Ovary (tissue), 9 donors: Measurements from ENCODE around the gene TTC39B. TPM values are rescaled to one million over a fixed set of nuclear protein-coding genes. Genes with fewer than 3 reads are reported as not detected.

Source experiments
- DNase-seq, 5 donors: peaks; one replicate each; pipeline ENCODE4 v3.0.0-alpha.2; 2019 to 2020
- H3K27ac ChIP-seq, 2 donors: fragments of 200-600 bp; one replicate each; pipeline versions ENCODE4 v1.5.1 to v1.8.0; 2019 to 2022
- H3K27me3 ChIP-seq: fragments of 200-600 bp; one replicate; pipeline ENCODE4 v1.8.0; 2022
- H3K36me3 ChIP-seq: fragments of 200-600 bp; sonication (generic); one replicate; pipeline ENCODE4 v1.5.1; 2019
- H3K4me1 ChIP-seq: one replicate; pipeline ENCODE4 v1.8.1; 2013; ENCODE audit warnings: mild to moderate bottlenecking, moderate library complexity; ENCODE audit not compliant: insufficient read depth
- H3K4me3 ChIP-seq: fragments of 200-600 bp; sonication (generic); one replicate; pipeline ENCODE4 v1.5.1; 2017
- H3K9me3 ChIP-seq, 2 donors: fragments of 200-600 bp in 1 of 2; sonication (generic) in 1 of 2; one replicate each; pipeline versions ENCODE4 v1.5.1 to v1.8.1; 2013 to 2019; ENCODE audit warnings: mild to moderate bottlenecking in 1 of 2, moderate library complexity in 1 of 2
- EP300 ChIP-seq: sonication (generic); formaldehyde crosslinking; IDR thresholded peaks from one replicate; pipeline ENCODE4 v1.6.1; 2017; ENCODE audit warnings: antibody characterized with exemption
- POLR2A ChIP-seq: fragments of 450-650 bp; IDR thresholded peaks from one replicate; pipeline ENCODE4 v1.6.1; 2017; ENCODE audit warnings: antibody characterized with exemption, mild to moderate bottlenecking, moderate library complexity
- WGBS, 3 donors: extraction: QIAGEN DNeasy Blood & Tissue Kit in 1 of 3; methylation state at CpG; one replicate each; pipeline versions ENCODE4 v1.1.5 to v1.1.7; 2013 to 2017; 5-methylcytosine and 5-hydroxymethylcytosine counted together
- intact Hi-C, 4 donors: fragments of 100-400 bp; cut with DNase I; formaldehyde crosslinking; loops; one replicate each; pipeline versions ENCODE4 v1.11.0 to v1.15.1; 2022 to 2023
- polyA plus RNA-seq, 2 donors: library from polyadenylated mRNA; stranded (reverse); fragments of 200-250 nt in 1 of 2; fragments of 350-450 nt in 1 of 2; fragmentation: Illumina TruSeq in 1 of 2; extraction: RNeasy Lipid Tissue Mini Kit (QIAGEN cat#74804) in 1 of 2; gene quantifications; one replicate each; pipeline ENCODE4 v1.2.3, GENCODE V29; 2013 to 2014
- total RNA-seq, 7 donors: library from RNA; depleted of rRNA in 2 of 7; stranded (reverse); fragments of >200 nt in 2 of 7; fragmentation: NEBNext Ultra II Directional in 3 of 7; extraction: Animal tissue kit (Norgen Biotek cat#: 25700) in 3 of 7; gene quantifications; one replicate each; pipeline versions ENCODE4 v1.1.0 to v1.2.4, GENCODE V29; 2016 to 2023
- TF ChIP-seq, protein P1 (sequence below), 3 donors: fragments of 450-650 bp in 2 of 3; fragments of 200-600 bp in 1 of 3; IDR thresholded peaks; one replicate each; pipeline versions ENCODE4 v1.5.1 to v1.8.0; 2016 to 2022; ENCODE audit warnings: antibody characterized with exemption in 3 of 3, mild to moderate bottlenecking in 1 of 3
- donor health status: DM: no; HTN: no; CAD: no; lungs with moderate emphysema.
- donor health status: DM: no; HTN: no; CAD: no.
- donor health status: Bipolar disorder and iron deficiency.
- donor health status: DM: yes; HTN: yes; CAD: no.
- donor health status: DM: no; HTN: no; CAD: no.
- donor health status: DM: yes; HTN: yes; CAD: no.

TTC39B gene
- total and polyA plus RNA-seq, 9 donors, result 2.9 to 26.0 (median 11.0) TPM

- Histone ChIP-seq H3K9me3 (no peaks in the 10 kb centered on the region), H3K27me3 (no peaks in the 10 kb centered on the region), H3K4me3 (no peak overlapping the region), H3K4me1 (no peaks in the 10 kb centered on the region), H3K36me3 (no peaks in the 10 kb centered on the region), H3K27ac (no peak overlapping the region)
- intact Hi-C loops, result no loop called here
- DNase-seq, result no peak
- TF ChIP-seq, protein P1, sequence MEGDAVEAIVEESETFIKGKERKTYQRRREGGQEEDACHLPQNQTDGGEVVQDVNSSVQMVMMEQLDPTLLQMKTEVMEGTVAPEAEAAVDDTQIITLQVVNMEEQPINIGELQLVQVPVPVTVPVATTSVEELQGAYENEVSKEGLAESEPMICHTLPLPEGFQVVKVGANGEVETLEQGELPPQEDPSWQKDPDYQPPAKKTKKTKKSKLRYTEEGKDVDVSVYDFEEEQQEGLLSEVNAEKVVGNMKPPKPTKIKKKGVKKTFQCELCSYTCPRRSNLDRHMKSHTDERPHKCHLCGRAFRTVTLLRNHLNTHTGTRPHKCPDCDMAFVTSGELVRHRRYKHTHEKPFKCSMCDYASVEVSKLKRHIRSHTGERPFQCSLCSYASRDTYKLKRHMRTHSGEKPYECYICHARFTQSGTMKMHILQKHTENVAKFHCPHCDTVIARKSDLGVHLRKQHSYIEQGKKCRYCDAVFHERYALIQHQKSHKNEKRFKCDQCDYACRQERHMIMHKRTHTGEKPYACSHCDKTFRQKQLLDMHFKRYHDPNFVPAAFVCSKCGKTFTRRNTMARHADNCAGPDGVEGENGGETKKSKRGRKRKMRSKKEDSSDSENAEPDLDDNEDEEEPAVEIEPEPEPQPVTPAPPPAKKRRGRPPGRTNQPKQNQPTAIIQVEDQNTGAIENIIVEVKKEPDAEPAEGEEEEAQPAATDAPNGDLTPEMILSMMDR (IDR thresholded peaks at IDR 0.05), result no peak
- TF ChIP-seq EP300, result no peak
- no peak for TF ChIP-seq POLR2A
- 78 to 84% (median 83%) methylated on average over 2 of the region's 2 CpGs for WGBS, 3 donors
Observed at GRCh38 chr9:15138357-15138686, 168.7 kb downstream of the TTC39B start.

DNA sequence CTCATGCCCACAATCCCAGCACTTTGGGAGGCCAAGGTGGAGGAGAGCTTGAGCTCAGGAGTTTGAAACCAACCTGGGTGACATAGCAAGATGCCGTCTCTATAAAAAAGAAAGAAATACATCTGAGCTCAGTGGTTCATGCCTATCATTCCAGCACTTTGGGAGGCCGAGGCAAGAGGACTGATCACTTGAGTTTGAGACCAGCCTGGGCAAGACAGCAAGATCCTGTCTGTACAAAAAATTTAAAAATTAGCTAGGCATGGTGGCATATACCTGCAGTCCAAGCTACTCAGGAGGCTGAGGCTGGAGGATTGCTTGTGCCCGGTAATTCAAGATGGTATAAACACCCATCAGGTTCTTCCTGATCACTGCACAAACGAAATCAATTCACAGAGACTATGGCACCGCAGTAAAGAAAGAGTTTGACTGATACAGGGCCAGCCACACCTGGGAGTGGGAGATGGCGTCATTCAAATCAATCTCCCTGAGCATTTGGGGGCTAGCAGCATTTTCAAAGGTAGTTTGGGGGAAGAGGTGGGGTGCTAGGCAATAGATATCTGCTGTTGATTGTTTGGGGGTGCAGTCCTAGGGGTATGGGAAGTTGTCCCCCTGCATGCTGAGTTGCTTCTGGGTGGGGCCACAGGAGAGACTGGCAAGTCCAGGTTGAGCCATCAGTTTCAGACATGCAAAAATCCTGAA, 169.2 kb downstream of the TTC39B start:
- intact Hi-C loops, result no loop called here
- Histone ChIP-seq H3K4me3 (no peak overlapping the region), H3K9me3 (no peaks in the 10 kb centered on the region), H3K36me3 (no peaks in the 10 kb centered on the region), H3K27ac (no peak overlapping the region), H3K4me1 (no peaks in the 10 kb centered on the region), H3K27me3 (no peaks in the 10 kb centered on the region)
- DNase-seq, result no peak
- TF ChIP-seq, protein P1 (IDR thresholded peaks at IDR 0.05), result no peak
- TF ChIP-seq POLR2A (no peak), EP300 (no peak)
- WGBS, 3 donors, result 88 to 96% (median 94%) methylated on average over 6 of the region's 6 CpGs

GRCh38 chr9:15137089-15137488, 169.9 kb downstream of the TTC39B start:
- no peak for TF ChIP-seq POLR2A
- TF ChIP-seq EP300, result no peak
- TF ChIP-seq, protein P1 (IDR thresholded peaks at IDR 0.05), result no peak
- intact Hi-C loops, result no loop called here
- 74 to 83% (median 78%) methylated on average over 2 of the region's 2 CpGs for WGBS, 3 donors

DNA sequence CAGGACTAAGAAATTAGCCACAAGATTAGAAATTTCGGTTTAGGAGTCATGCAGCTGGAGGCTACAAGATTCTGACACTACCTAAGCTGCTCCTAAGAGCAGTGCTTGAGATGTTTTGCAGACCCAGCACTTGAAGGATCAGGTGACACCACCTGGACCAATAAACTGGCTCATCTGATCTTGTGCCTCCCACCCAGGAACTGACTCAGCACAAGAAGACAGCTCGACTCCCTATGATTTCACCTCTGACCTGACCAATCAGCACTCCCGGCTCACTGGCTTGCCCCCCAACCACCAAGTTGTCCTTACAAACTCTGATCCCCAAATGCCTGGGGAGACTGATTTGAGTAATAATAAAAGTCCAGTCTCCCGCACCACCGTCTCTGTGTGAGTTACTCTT, 170.4 kb downstream of the TTC39B start:
- Histone ChIP-seq H3K36me3 (no peaks in the 10 kb centered on the region), H3K4me1 (no peaks in the 10 kb centered on the region), H3K9me3 (no peaks in the 10 kb centered on the region), H3K27ac (no peak overlapping the region), H3K4me3 (no peak overlapping the region), H3K27me3 (no peaks in the 10 kb centered on the region)
- no peak for DNase-seq
- 58 to 80% (median 76%) methylated on average over 5 of the region's 5 CpGs for WGBS, 3 donors
- TF ChIP-seq, protein P1 (IDR thresholded peaks at IDR 0.05), result no peak
- TF ChIP-seq POLR2A, result no peak
- no peak for TF ChIP-seq EP300
- intact Hi-C loops, result no loop called here

More at GRCh38 chr9:15137089-15137488, 169.9 kb downstream of the TTC39B start:
- H3K4me1 ChIP-seq, result no peaks in the 10 kb centered on the region
- H3K27me3 ChIP-seq, result no peaks in the 10 kb centered on the region
- H3K36me3 ChIP-seq, result no peaks in the 10 kb centered on the region
- DNase-seq, result no peak
- no peak overlapping the region for H3K4me3 ChIP-seq
- no peaks in the 10 kb centered on the region for H3K9me3 ChIP-seq
- H3K27ac ChIP-seq, result no peak overlapping the region
